Measurements from ENCODE around the gene DNAJC3.

The DNAJC3 gene

GRCh38 chr13:95841894-95842293 lies 165.0 kb downstream of the DNAJC3 start:
- no peak for DNase-seq

- no peak for DNase-seq
Measured at GRCh38 chr13:95842898-95843297, 166.0 kb downstream of the DNAJC3 start.

All from hypothalamus (tissue), 51 donors.